NOMO-1 treated with dmso at 0.1 percent for 144 hours (cell line): ENCODE data around the gene KCNAB1.

Experiments used
- DNase-seq: peaks from one replicate; lab custom pipeline; 2025; ENCODE audit not compliant: unreplicated experiment; lab: John Stamatoyannopoulos, UW

Gene KCNAB1

DNA sequence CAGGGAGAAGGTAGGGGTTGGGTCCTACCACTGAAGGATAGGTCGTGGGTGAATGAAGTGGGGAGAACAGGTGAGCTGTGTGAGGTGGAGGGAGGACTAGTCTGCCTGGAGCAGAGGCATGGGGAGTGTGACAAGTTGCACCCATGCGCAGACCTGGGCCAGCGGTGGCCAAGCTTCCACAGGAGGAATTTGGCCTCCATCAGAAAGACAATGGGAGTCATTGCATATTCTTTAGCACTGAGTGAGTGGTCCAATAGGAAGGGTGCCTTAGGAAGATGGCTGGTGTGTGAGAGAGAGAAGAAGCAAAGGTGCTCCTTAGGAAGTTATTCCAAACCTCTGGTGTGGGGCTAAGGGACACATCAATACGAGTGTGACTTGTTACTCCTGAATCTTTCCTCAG, 191.1 kb downstream of the KCNAB1 start:
- DNase-seq, result no peak

DNA sequence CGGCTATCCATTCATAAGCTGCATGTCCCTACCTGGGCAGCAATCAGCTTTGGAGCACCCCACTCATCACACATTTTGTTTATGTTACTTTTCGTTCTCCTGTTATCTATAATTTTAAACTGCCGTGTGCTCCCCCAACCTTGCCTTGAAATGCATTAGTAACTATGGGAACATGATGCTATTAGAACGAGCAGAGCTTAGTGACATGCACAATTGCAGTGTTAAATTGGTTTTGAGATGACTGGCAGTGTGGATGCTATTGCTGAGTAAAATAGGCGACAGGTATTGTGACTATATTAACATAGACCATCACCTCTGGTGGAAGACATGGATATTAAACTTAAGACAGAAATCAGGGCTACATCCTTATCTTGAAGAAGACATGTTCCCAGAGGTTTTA, 191.6 kb downstream of the KCNAB1 start:
- no peak for DNase-seq

DNA sequence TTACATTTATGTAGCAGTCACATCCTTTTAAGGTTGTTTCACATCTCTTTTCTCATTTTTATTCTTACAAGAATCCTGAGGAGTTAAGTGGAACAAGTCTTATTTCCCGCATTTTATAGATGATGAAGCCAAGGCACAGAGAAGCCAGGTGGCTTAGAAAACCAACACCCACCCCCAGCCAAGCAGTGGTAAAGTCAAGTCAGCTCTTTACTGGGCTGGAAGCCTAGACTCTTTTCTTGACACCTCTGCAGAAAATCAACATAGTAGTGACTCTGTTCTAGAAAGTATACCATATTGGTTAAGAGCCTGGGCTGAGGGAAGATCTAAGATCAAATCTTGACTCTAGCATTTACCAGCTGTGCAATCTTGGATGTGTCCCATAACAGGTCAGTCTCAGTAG, 195.7 kb downstream of the KCNAB1 start:
- no peak for DNase-seq

DNA sequence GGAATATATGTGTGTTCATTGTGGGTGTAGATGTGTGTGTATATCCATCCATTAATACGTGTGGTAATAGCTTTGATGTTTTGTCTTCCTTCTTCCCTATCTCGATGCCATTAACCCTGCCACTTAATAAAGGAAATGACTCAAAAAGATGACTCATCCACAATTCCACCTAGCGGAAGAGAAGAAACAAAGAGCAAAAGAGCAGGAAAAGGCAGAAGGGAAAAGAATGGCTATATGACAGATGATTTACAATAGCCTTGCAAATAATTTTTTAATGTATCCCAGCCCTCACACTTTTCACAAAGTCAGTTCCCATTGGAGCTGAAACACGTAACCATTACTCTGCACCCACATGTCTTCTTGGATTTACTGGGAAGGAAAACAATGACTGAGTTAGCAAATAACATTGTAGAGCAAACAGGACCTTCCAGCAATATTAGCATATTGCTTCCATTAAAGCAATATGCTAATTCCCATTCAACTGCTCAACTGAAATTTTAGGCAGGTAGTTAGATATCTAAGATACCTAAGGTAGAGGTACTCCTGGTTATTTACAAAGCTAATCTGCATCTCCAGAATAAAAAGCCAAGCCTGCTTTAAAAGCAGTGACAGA, 197.2 kb downstream of the KCNAB1 start:
- no peak for DNase-seq

DNA sequence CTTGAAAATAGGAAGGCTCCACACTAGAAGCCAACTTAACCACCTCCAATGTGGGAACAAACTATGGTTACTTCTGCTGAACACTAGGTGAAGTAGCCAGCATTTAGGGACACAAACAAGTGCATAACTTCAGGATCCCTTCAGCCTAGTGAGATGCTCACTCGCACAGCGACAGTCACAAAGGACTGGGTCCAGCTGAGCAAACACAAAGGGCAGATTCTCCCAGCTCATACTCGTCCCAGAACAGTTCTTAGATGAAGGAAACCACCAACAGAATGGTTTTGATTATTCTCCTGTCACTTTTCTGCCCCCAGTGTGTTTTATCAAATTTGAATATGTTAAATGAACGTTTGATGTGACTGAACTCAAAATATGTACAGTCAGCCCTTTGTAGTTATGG, 201.6 kb downstream of the KCNAB1 start:
- DNase-seq, result no peak

DNA sequence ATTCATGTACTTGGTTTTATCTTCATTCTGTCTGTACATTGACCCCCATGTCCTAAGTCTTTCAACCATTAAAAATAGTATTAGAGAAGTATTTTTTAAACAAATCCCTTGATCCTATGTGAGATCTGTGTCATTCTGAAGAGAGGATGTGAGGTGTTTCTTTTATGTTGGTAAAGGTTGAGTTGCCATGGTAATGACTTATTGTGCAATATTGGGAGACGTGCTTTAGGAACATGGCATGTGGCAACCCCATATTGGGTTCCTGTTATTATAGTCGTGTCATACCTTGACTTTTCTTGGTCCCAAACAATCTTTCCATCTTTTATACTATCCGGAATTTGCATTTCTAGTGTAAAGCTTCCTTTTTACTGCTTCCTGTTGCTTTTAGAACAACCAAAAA, 203.1 kb downstream of the KCNAB1 start:
- no peak for DNase-seq

DNA sequence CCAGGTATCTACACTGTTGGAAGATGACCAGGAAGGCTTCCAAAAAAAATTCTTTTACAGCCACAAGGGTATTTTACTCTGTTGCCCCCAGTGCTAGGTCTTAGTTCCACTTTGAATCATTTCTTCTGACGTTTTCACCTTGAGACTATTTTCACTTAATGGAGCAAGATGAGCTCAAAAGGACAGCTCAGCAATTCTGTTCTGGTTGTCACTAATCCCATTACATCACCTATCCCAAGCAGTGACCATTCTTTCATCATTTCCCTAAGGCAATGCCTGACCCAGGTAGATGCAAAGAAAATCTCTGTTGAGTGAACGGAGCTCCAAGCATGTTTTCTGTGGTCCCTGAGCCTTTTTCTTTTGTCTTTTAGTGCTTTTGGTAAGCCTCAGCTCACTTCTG, 210.0 kb downstream of the KCNAB1 start:
- no peak for DNase-seq

DNA sequence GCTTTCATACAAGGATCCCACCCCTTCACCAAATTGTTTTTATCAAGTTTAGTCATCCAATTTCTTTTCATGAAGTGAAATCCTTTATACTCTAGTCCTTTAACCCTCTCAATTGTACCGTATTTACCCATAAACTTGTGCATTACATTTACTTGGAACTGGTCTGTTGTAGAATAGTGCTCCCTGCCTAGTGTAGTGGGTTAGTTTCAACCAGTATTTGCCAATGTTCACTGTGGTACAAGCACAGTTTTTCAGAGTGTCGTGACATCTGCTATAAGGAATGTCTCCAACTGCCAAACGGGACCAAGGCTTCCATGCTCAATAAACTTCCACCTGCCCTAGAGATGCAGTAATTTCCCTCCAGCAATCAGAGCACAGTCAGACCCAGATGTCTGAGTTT, 211.9 kb downstream of the KCNAB1 start:
- no peak for DNase-seq

DNA sequence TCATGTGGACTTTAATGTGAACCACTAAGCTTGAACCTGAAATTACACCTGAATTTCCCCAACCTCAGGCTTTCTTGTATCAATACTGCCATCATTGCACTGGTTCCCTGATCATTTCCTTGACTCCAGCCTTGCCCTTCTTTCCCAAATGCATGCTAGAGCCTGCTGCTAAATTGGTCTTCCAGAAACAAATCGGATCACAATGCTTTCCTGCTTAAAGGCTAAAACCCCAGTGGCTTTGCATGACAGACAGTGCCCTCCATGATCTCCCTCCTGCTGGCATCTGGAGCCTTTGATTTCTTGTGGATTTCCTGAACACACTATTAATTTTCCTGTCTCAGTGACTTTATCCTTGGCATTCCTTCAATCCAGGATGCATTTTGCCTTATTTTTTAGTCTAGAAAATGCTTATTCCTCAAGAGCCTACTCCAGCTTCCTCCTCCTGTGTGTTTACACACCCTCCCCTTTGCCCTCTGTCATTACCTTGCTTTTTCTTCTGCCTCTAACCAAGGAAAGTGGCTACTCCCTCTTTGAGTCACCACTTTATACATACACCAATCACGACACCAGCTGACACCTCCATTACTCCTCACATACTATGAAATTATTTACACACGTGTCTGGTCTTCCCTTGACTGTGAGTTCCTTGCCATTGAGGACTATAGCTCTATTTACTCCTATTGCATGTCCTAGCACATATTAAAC, 214.6 kb downstream of the KCNAB1 start:
- DNase-seq, result no peak

DNA sequence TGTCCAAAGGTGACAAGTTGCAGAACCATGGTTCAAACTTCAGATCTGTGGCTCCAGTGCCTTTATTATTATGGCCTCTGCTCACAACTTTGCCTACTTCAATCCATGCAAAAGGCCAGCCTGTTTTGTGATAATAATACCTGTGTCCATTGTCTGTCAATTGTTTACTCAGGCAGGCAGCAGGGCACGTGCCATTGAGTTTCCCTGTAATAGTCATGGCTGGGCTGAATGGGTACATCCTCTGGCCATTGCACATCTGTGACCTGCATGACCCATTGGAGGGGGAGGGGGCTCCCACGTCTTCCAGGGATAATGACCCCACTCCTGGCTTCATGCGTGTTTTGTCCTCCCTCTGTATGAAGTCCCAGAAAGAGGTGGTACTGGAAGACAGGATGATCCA, 219.1 kb downstream of the KCNAB1 start:
- DNase-seq, result no peak

DNA sequence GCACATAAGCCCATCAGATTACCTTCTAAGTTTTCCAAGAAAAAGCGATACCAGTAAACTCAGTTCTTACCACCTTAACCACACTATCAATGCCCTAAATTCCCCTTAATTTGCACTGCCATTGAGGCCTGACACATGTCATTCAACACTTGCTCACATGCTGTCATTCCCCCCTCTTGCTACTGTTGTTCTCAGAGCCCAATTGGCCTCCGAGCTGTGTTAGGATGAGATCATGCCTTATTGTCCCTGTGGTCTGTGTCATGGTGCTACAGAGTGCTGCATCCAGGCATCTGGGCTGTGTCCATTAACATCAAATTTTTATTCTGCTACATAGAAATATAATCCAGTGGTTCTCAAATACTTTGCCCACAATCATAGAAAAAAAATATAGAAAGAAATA, 221.0 kb downstream of the KCNAB1 start:
- DNase-seq, result no peak

DNA sequence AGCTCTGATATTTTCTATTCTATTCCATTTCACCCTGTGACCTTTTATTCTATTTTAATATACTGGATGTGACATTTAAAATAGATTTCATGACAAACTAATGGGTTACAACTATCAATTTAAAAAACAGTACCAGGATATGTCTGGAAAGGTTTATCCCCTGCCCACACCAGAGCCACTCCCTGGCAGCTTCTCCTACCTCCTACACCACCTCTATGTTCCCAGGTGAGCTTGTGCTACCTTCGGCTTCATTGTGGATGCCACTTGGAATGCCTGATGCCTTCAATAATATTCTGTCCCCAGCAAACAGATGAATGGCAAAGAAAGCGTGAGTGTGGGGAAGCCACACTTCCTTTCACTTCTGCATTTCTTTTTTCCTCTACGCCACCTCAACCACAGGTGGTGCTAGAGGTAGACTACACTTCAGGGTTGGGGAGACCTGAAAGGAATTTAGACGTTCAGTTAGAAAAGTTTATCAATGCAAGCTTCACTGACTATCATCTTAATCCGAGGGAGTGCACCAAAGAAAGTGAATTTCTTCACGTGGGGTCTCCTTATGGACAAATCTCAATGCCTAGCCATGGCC, 221.5 kb downstream of the KCNAB1 start:
- DNase-seq, result peak; percentile 61

DNA sequence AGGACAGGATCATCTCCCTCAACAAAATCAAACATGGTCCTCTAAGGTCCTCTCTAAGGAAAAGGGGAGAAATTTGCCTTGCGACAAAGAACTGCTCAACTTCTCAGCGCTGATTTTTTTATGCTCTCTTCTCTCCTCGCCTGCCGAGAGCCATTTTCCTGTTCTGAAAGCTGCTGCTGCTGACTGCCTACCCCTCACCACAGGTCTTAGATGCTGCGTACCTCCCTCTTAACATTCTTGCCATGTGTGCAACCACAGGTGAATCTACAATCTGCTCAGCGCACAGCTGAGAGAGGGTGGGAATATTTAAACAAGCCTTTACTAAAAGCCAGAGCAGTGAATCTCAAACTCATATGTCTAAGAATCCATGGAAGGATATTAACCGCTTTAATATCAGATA, 223.8 kb downstream of the KCNAB1 start:
- DNase-seq, result no peak

DNA sequence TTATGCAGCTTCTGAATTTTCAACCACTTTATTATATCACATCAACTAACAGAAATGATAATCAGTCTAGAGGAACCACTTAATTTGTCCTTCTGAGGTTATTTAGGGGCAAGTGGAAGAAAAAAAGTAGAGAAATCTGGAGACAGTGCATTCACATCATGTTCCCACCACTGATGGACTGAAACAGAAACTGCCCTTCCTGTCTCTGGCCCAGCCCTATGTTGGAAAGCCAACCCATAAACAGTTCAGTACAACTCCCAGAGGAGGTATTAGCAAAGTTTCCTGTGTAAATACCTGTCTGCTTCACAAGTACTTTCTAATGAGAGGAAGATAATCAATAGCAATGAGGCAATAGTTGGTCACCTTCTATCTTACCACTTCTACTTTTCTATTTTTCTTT, 228.7 kb downstream of the KCNAB1 start:
- DNase-seq, result no peak

DNA sequence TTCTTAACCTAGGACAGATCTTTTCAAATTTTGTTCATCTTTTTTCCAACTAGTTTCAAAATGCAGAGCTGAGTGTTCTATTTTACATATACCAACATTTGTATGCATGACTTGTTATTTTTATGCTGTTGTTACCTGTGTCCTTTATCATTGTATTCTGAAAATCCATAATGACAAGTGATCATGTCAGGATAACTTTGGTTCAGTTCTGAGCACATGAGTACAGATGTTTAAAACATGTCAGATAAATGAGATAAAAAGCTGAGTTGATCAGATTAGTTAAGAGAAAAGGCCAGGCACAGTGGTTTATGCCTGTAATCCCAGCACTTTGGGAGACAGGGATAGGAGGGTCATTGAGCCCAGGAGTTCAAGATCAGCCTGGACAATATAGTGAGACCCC, 229.6 kb downstream of the KCNAB1 start:
- DNase-seq, result no peak

DNA sequence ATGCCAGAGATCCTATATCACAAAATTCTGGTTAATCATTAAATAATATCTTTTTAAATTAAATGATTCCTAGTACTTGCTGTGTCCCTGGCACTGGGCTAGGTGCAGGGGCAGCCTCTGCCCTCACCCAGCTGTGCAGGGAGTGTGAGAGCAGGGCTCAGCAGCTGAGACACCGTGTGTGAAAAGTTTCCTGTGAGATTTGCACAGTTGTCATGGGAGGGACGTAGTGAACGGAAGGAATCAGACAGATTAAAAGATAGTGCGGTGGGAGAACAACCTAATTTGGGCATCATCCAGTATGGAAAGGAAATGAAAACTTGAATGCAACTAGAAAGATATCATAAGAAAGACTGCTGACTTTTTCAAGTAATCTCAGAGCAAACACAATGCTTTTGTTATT, 230.4 kb downstream of the KCNAB1 start:
- DNase-seq, result no peak

DNA sequence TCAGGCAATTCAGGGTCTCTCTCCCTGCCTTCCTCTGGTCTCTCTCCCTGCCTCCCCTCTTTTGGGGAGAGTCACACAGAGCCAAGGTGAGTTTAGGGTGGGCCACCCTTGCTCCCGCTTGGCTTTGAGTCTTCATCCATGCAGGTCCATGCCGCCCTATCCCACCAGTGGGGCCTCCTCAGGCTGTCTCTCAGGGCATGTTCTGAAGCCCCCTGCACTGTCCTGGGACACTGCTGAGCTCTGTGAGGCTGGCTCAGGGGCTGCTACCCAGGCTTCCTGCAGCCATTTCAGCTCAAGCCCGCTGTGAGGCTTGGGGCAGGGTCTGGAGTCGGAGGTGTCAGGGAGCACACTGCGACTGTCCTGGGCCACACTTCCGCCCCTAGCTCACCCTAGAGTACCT, 231.4 kb downstream of the KCNAB1 start:
- no peak for DNase-seq

DNA sequence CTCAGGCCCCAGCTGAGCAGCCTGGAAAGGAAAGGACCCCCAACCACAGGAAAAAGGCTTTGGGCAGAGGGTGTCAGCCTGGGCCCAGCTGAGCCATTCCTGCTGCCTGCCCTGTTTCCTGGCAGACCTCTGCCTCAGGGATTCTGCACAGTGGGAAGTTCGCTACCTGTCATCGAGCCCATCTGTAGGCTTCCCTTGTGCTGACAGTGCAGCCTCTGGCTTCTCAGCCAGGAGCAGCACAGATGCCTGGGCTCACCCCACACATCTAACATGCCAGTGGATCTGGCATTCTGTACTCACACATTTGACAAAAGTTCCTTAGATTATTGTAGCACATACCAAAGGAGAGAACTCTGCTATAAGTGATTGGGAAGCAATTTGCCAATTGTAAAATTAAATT, 232.3 kb downstream of the KCNAB1 start:
- no peak for DNase-seq

DNA sequence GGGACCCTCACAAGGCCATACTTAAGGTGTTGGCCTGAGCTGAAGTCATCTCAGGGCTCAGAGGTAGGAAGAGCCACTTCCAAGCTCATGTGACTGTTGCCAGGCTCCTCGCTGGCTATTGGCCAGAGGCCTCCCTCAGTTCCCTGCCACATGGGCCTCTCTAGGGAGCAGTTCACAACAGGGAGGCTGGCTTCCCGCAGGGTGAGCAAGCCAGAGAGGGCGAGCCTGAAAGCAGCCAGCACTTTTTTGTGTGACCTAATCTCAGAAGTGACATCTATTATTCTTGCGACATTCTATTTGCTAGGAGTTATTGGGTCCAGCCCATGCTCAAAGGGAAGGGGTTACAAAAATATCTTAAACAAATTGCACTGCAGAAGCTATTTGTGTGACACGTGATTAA, 233.2 kb downstream of the KCNAB1 start:
- DNase-seq, result no peak

DNA sequence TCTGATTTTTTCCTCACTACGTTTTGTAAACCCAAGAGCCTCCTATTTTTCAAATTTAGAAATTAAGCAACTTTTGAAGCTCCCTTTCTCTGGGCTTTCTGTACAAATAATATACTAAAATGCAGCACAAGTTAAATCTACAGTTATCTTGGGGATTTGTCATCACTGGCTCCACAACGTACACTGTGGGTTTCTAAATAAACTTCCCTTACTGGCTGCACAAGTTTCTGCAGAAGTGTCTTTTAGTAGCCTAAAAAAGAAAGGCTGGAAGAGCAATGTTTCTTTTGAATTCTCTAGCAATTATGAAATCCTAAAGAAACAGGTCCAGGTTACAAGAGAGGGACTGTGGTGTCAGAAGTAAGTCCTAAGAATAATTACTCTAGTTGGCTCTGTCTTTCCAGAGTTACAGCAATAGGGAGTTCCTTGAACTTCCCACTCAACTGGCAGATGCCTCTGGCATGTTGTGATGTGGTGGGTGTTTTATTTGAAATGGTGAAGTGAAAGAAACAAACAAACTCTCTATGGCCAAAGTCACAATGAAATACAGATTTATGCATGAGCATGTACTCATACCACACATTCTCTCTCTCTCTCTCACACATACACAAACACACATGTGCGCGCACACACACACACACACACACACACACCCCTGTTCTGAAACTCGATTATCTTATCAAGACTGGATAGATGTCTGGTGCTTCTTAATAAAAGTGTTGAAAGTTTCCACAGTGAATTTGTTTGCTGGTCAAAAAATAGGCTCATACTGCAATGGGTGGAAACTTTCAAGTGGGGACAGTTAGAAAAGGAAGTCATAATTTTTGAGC, 236.4 kb downstream of the KCNAB1 start:
- DNase-seq, result no peak

DNA sequence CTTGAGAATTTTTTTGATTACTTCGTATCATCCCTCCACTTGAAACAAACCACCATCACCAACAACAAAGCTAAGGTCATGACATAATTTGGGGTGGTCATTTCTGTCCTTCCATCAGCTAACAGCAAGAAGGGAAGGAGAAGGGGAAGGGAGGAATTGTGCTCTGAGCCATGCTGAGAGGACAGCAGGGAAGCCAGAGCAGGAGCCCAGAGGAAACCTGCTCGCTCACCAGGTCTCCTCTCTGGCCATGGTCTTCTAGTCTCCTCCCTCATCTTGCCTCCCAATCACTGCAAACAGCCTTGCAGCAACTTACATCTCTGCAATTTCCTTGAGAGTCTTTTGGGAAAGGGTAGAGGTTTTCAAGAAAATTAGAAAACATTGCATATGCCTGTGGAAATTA, 237.9 kb downstream of the KCNAB1 start:
- DNase-seq, result no peak

DNA sequence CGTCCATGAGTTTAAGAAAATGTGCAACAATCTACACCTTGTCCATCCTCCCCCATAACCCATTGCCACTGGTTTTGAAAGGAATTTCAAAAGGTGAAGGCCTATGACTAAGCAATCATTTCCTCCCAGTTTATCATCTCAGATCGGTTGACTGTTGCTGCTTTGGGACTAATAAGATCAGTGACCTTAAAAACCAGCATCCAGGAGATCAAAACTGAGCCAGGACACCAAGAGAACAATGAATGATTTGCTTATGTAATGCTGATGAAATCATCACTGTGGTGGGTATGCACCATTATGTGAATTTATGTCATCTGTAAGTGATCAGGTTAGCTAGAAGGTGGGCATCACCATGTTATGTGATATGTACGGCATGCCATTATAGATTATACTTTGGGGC, 239.0 kb downstream of the KCNAB1 start:
- DNase-seq, result no peak
